ENCODE results near the gene C4orf50. TPM values are rescaled to one million over a fixed set of nuclear protein-coding genes. Genes with fewer than 3 reads are reported as not detected.

Gene C4orf50
- total RNA-seq, 4 donors from 2014 or later = 0.21 to 0.30 TPM; not detected in 2

DNA sequence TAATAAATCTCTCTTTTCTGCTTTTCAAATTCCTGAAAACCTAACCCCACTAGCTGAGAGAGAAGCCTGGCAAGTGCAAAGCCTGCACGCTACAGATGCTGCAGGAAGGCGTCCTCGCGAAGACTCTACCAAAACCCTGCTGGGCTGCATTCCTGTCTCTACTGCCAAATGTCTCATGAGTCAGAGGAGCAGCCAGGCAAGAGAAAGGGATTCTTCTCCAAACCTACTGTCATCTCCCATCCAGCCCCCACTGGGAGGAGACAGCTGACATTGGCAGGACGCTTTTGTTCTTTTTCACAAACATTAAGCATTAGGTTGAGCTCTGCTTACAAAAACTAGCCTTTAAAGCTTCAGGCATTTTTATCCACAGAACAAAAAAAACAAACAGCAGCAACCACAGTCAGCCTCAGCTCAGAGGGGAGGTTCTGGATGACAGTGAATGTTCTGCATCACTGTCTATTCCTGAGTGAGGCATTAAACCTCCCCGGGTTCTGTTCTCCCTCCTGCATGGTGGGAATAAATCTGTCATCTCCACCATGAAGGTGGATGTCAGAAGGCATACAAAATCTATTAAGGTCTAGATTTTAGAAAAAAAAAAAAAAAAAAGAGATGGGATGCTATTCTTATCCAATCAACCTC is 143.3 kb downstream of the C4orf50 start:
- Histone ChIP-seq H3K4me3 (no peak overlapping the region), H3K27ac (no peak overlapping the region), H3K36me3 (no peaks in the 10 kb centered on the region), H3K4me1 (no peaks in the 10 kb centered on the region), H3K27me3 (no peaks in the 10 kb centered on the region), H3K9me3 (no peaks in the 10 kb centered on the region)
- no peak for DNase-seq (ENCODE audit: low spot score in 2 of 2)
- no peak for TF ChIP-seq POLR2A (IDR thresholded peaks at IDR 0.05)
- TF ChIP-seq, protein P1, sequence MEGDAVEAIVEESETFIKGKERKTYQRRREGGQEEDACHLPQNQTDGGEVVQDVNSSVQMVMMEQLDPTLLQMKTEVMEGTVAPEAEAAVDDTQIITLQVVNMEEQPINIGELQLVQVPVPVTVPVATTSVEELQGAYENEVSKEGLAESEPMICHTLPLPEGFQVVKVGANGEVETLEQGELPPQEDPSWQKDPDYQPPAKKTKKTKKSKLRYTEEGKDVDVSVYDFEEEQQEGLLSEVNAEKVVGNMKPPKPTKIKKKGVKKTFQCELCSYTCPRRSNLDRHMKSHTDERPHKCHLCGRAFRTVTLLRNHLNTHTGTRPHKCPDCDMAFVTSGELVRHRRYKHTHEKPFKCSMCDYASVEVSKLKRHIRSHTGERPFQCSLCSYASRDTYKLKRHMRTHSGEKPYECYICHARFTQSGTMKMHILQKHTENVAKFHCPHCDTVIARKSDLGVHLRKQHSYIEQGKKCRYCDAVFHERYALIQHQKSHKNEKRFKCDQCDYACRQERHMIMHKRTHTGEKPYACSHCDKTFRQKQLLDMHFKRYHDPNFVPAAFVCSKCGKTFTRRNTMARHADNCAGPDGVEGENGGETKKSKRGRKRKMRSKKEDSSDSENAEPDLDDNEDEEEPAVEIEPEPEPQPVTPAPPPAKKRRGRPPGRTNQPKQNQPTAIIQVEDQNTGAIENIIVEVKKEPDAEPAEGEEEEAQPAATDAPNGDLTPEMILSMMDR (IDR thresholded peaks at IDR 0.05) = no peak
- no peak for TF ChIP-seq EP300 (IDR thresholded peaks at IDR 0.05)
- 36 to 40% methylated on average over 6 of the region's 6 CpGs for WGBS, 2 donors

DNA sequence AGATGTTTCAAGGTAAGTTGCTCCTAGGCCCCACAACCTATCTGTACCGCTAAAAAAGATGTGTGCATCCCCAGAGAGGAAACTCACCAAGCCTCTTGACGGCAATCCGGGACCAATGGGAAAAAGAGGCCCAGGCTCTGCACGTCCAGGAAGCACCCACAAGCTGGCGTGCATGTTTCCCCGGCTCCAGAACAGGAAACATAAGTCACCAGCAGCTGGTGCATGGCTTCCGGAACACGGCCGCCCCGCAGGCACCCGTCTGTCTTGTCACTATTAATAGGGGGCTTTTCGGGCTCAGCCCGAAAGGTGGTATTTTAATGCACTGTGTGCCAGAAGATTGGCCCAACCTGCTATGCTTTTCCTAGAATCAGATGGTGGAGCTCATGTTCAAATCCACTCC is 147.5 kb downstream of the C4orf50 start:
- Histone ChIP-seq H3K4me3 (no peak overlapping the region), H3K36me3 (no peaks in the 10 kb centered on the region), H3K9me3 (no peaks in the 10 kb centered on the region), H3K4me1 (no peaks in the 10 kb centered on the region), H3K27me3 (no peaks in the 10 kb centered on the region), H3K27ac (no peak overlapping the region)
- no peak for DNase-seq (ENCODE audit: low spot score in 2 of 2)
- 63 to 77% methylated on average over 13 of the region's 13 CpGs for WGBS, 2 donors
- TF ChIP-seq POLR2A (IDR thresholded peaks at IDR 0.05) (no peak), EP300 (IDR thresholded peaks at IDR 0.05) (no peak)
- TF ChIP-seq, protein P1 (IDR thresholded peaks at IDR 0.05) = no peak

DNA sequence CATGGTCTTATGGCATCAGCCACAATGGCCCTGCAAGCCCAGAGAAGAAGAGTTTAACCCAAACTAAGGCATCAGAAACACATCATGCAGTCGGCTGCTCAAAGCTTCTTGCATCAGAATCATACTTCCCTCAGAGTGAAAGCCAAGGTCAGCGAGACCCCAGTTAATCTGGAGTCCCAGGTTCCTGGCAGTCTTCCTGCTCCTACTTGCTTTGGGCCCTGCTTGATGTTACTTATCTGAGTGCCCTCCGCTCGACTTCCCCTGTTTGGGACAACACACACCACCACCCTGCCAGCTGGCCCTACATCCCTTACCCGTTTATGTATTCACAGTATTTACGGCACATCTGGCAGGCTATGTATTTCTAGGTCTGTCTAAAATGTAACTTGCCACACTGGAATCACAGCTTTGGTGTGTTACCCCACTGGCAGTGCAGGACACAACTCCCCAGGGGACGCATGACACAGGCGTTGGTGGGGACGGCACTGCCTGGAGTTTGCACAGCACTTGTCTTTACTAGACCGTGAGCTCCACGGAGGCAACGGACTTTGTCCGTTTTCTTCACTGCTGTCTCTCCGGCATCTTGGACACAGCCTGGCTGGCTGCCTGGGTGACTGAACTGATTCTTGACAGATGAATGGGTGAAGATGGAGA is 148.1 kb downstream of the C4orf50 start:
- no peaks in the 10 kb centered on the region for H3K36me3 ChIP-seq
- DNase-seq (ENCODE audit: low spot score in 2 of 2) = no peak
- no peak overlapping the region for H3K4me3 ChIP-seq
- no peak overlapping the region for H3K27ac ChIP-seq
- TF ChIP-seq POLR2A (IDR thresholded peaks at IDR 0.05) (no peak), EP300 (IDR thresholded peaks at IDR 0.05) (no peak)
- TF ChIP-seq, protein P1 (IDR thresholded peaks at IDR 0.05) = no peak
- no peaks in the 10 kb centered on the region for H3K9me3 ChIP-seq
- no peaks in the 10 kb centered on the region for H3K4me1 ChIP-seq
- no peaks in the 10 kb centered on the region for H3K27me3 ChIP-seq
- 91 to 94% methylated on average over 14 of the region's 14 CpGs for WGBS, 2 donors

DNA sequence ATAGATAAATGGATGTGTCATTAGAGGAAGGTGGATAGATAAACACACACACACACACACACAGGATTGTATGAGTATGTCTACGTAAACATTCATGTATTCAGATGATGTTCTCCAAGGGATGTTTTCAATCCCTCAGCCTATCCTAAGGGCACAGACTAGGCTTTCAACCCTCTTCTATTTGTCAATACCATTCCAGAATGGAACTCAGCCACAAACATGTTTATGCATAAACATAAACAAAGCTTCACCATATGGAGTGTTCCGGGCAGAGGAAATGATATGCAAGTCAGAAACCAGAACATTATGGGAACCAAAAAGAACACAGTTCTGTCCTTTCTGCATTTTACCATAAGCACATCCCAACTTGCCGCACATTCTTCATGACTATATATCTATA is 150.4 kb downstream of the C4orf50 start:
- Histone ChIP-seq H3K9me3 (no peaks in the 10 kb centered on the region), H3K27me3 (no peaks in the 10 kb centered on the region), H3K36me3 (no peaks in the 10 kb centered on the region), H3K4me3 (no peak overlapping the region), H3K27ac (no peak overlapping the region), H3K4me1 (no peaks in the 10 kb centered on the region)
- WGBS, 2 donors = 89 to 90% methylated on average over 3 of the region's 3 CpGs
- TF ChIP-seq EP300 (IDR thresholded peaks at IDR 0.05) (no peak), POLR2A (IDR thresholded peaks at IDR 0.05) (no peak)
- TF ChIP-seq, protein P1 (IDR thresholded peaks at IDR 0.05) = no peak
- DNase-seq (ENCODE audit: low spot score in 2 of 2) = no peak

Data from tibial nerve (tissue), 4 donors.